IPS-20b (cell line): Measurements from ENCODE around the gene ABHD10.

ENCODE experiments used
- H3K27ac ChIP-seq: one replicate; pipeline ENCODE4 v1.5.1; 2013; ENCODE audit warnings: low read length
- H3K27me3 ChIP-seq: 2 replicates; pipeline ENCODE4 v1.6.1; 2013; ENCODE audit warnings: mild to moderate bottlenecking, low read length, inconsistent platforms; ENCODE audit not compliant: insufficient read depth
- H3K36me3 ChIP-seq: 2 replicates; pipeline ENCODE4 v1.6.1; 2013; ENCODE audit warnings: low read depth, mild to moderate bottlenecking, inconsistent platforms, low read length, moderate library complexity; ENCODE audit not compliant: insufficient read depth
- H3K4me1 ChIP-seq: 2 replicates; pipeline ENCODE4 v1.6.1; 2013; ENCODE audit warnings: mild to moderate bottlenecking, control low read depth, inconsistent platforms, low read length, moderate library complexity; ENCODE audit not compliant: insufficient read depth
- H3K4me3 ChIP-seq: 2 replicates; pipeline ENCODE4 v1.5.1; 2013; ENCODE audit warnings: mild to moderate bottlenecking, low read length, inconsistent platforms
- H3K9ac ChIP-seq: 2 replicates; pipeline ENCODE4 v1.6.1; 2013; ENCODE audit warnings: low read depth, mild to moderate bottlenecking, inconsistent platforms, low read length, moderate library complexity
- H3K9me3 ChIP-seq: 2 replicates; pipeline ENCODE4 v1.6.1; 2013; ENCODE audit warnings: mild to moderate bottlenecking, low read depth, low read length, inconsistent platforms; ENCODE audit not compliant: insufficient read depth

ABHD10 gene

DNA sequence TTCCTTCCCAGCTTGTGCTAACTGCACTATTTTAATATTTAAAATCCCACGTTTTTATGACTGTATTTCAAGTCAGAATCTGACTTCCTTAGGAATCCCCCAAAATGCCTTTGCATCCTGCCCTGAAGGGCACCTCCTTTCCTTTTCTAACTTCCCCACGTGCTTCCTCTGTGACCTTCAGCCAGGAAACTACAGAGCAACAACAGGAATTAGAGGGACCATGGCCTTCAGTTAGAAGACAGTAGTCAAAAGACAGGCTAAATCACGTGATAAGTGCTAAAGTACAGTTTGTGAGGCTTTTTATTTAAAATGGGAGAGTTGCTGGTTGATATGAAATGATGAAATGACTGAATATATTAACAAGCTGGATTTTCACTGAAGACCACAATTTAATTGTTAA is 11.8 kb upstream of the ABHD10 start:
- Histone ChIP-seq H3K9ac (no peak overlapping the region), H3K4me3 (no peak overlapping the region), H3K27me3 (no peaks in the 10 kb centered on the region), H3K4me1 (peaks cover 5% of the 10 kb centered on the region; the same call in 1 of the 2 replicates), H3K9me3 (no peaks in the 10 kb centered on the region), H3K36me3 (peaks cover 22% of the 10 kb centered on the region), H3K27ac (no peak overlapping the region)

- Histone ChIP-seq H3K36me3 (peaks cover 19% of the 10 kb centered on the region), H3K27me3 (no peaks in the 10 kb centered on the region), H3K4me1 (peaks cover 5% of the 10 kb centered on the region; the same call in 1 of the 2 replicates), H3K9me3 (no peaks in the 10 kb centered on the region), H3K4me3 (no peak overlapping the region), H3K27ac (no peak overlapping the region), H3K9ac (no peak overlapping the region)
Measured at GRCh38 chr3:111967651-111968274, 11.1 kb upstream of the ABHD10 start.

DNA sequence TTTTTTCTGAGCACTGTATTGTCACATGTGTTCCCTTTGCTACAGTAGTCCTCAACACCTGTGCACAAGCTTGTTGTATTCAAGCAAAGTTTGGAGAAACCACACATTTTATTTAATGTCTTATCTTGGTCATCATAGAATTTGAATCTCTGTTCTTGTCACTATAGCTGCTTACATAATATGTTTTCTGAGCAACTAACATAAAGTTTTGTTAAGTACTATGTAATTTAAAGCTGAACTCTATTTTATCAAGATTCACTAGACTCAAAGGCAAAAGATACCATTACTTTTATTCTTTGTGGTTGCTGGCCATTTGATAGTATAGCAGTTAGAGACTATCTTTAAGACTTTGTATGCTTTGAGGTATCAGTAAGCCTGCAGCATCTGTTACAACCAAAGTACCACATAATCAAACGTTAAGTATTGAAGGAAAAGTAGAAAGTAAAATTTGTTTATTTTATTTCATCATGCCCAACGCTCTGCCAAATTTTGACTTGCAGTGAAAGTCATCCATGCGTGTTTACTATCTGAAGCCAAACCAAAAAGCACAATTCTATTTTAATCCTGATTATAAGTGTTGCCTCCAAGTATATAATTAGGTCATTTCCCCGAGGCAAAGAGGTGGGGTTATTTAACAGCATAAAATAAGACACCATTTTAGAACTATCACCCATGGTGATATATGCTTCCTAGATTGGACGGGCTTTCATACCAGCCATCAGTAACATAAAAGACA is 10.3 kb upstream of the ABHD10 start:
- no peaks in the 10 kb centered on the region for H3K9me3 ChIP-seq
- H3K4me1 ChIP-seq: peaks cover 5% of the 10 kb centered on the region; the same call in 1 of the 2 replicates
- H3K27me3 ChIP-seq: no peaks in the 10 kb centered on the region
- no peak overlapping the region for H3K27ac ChIP-seq
- H3K9ac ChIP-seq: no peak overlapping the region
- peaks cover 17% of the 10 kb centered on the region for H3K36me3 ChIP-seq
- no peak overlapping the region for H3K4me3 ChIP-seq

DNA sequence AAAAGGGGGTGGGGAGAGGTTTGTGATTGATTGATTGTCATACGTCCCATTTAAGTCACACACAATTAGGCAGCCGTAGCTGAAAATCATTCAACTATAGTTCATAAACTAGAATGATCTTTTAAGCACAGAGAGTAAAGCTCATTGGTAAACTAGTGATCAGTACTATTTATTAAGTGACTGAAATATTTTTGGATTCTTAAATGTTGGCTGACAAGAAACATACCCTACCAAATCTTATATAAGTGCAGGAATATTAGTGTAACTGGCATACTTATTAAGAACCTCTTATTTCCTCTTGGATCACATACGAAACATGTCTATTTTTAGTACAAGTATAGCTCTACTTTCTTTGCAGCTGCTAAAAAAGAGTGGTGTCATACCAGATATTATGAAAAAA is 8.4 kb upstream of the ABHD10 start:
- no peak overlapping the region for H3K27ac ChIP-seq
- H3K36me3 ChIP-seq: peaks cover 11% of the 10 kb centered on the region; the same call in 1 of the 2 replicates
- peaks cover 5% of the 10 kb centered on the region; the same call in 1 of the 2 replicates for H3K4me1 ChIP-seq
- H3K9ac ChIP-seq: no peak overlapping the region
- no peak overlapping the region for H3K4me3 ChIP-seq
- H3K9me3 ChIP-seq: no peaks in the 10 kb centered on the region
- no peaks in the 10 kb centered on the region for H3K27me3 ChIP-seq

GRCh38 chr3:111971533-111972130 is 7.2 kb upstream of the ABHD10 start:
- Histone ChIP-seq H3K36me3 (peaks cover 11% of the 10 kb centered on the region; the same call in 1 of the 2 replicates), H3K9me3 (no peaks in the 10 kb centered on the region), H3K27ac (no peak overlapping the region), H3K27me3 (no peaks in the 10 kb centered on the region), H3K4me3 (no peak overlapping the region), H3K4me1 (peaks cover 5% of the 10 kb centered on the region; the same call in 1 of the 2 replicates), H3K9ac (no peak overlapping the region)

DNA sequence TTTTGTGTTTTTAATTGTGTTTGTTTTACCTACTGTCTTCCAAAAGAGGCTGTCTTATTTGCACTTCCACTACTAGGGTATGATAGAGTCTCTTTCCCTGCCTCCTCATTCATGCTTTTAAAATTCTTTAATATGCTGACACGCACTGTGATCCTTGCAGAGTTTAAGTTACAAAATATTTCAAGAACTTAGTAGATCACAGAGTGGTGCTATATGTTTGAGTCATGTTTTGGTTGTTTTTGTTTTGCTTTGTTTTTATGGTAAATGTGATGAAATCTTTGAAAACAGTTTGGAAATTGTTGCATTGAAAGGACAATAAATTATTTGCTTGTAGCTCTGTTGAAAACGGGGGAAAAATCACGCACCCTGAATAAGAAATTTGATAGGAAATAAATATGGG is 5.9 kb upstream of the ABHD10 start:
- Histone ChIP-seq H3K36me3 (peaks cover 11% of the 10 kb centered on the region; the same call in 1 of the 2 replicates), H3K27me3 (no peaks in the 10 kb centered on the region), H3K27ac (no peak overlapping the region), H3K9me3 (no peaks in the 10 kb centered on the region), H3K4me1 (no peaks in the 10 kb centered on the region), H3K4me3 (no peak overlapping the region), H3K9ac (no peak overlapping the region)

DNA sequence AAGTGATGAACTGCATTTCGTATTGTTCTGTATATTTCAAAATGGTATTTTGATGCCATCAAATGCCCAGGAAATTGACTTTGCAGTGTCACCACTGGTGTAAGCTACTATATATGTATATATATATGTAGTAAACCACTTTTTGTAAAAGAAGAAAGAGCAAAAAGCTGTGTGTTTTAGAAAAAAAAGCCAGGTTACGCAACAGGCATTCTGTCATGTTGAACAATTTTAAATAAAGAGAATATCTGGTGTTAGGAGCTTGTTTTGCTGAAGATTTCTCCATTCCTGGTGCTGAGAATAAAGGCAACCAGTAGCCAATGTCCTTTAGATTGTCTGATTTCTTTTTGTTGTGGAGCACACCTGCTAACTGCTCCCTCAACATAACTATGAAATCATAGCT is 3.7 kb upstream of the ABHD10 start:
- no peaks in the 10 kb centered on the region for H3K9me3 ChIP-seq
- H3K9ac ChIP-seq: no peak overlapping the region
- H3K27me3 ChIP-seq: no peaks in the 10 kb centered on the region
- no peaks in the 10 kb centered on the region; the same call in 1 of the 2 replicates for H3K36me3 ChIP-seq
- H3K27ac ChIP-seq: no peak overlapping the region
- H3K4me3 ChIP-seq: no peak overlapping the region
- peaks cover 4% of the 10 kb centered on the region; the same call in 1 of the 2 replicates for H3K4me1 ChIP-seq

- H3K4me1 ChIP-seq: peaks cover 4% of the 10 kb centered on the region; the same call in 1 of the 2 replicates
- H3K27ac ChIP-seq: no peak overlapping the region
- no peaks in the 10 kb centered on the region; the same call in 1 of the 2 replicates for H3K36me3 ChIP-seq
- H3K27me3 ChIP-seq: no peaks in the 10 kb centered on the region
- H3K9me3 ChIP-seq: no peaks in the 10 kb centered on the region
- no peak overlapping the region for H3K9ac ChIP-seq
- H3K4me3 ChIP-seq: no peak overlapping the region
Measured at GRCh38 chr3:111976254-111976653, 2.6 kb upstream of the ABHD10 start.

DNA sequence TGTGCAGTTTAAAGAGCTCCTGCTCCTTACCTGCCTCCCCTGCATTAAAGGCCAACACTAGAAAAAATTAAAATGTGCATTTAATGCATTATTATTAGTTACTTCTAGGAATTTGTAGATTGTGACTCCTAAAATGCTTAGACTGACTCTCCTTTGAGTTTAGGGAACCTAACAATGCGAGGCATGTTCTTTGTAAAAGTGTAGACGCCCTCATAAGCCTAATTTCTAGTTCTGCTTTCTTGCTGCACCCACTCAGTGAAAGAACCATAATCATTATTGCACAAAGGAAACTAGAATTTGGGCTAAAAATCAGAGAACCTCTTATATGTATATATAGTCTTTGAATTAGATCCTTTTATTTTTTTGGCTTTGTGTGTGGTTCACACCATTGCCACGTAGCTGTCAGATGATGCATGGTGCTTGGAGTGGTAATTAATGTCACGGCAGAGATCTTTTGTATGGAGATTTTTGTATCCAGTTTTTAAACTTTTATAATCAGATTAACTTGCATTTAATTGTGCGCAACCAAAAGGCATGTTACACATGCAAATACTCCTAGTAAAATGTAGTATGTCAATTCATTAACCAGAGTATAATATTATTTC is 710 bp downstream of the ABHD10 start:
- H3K36me3 ChIP-seq: peaks cover 4% of the 10 kb centered on the region; the same call in 1 of the 2 replicates
- peak overlapping the region; percentile 86 for H3K4me3 ChIP-seq
- H3K4me1 ChIP-seq: peaks cover 4% of the 10 kb centered on the region; the same call in 1 of the 2 replicates
- H3K9me3 ChIP-seq: no peaks in the 10 kb centered on the region
- H3K9ac ChIP-seq: peak overlapping the region; percentile 80
- H3K27me3 ChIP-seq: no peaks in the 10 kb centered on the region
- peak overlapping the region; percentile 6 for H3K27ac ChIP-seq

GRCh38 chr3:111980716-111981456 is 2.1 kb downstream of the ABHD10 start:
- no peak overlapping the region for H3K9ac ChIP-seq
- no peak overlapping the region for H3K27ac ChIP-seq
- H3K4me3 ChIP-seq: peak overlapping the region; percentile 86; the same call in 1 of the 2 replicates

DNA sequence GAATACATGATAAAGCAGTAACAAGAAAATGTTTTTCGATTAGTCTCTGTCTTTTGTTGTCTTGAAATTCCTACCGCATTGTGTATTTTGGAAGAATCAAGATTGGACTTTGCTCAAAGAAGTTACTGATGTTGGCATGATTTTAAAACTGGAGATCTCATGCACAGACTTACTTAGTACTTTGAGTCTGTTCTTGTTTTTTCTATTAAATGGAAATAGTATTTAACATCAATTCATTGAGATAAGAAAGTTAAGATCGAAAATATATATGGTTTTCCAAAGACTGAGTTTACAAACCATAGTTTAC is 2.6 kb downstream of the ABHD10 start:
- no peaks in the 10 kb centered on the region for H3K9me3 ChIP-seq
- peaks cover 4% of the 10 kb centered on the region; the same call in 1 of the 2 replicates for H3K4me1 ChIP-seq
- no peak overlapping the region; the same call in 1 of the 2 replicates for H3K4me3 ChIP-seq
- H3K36me3 ChIP-seq: peaks cover 4% of the 10 kb centered on the region; the same call in 1 of the 2 replicates
- no peak overlapping the region for H3K9ac ChIP-seq
- H3K27me3 ChIP-seq: no peaks in the 10 kb centered on the region
- no peak overlapping the region for H3K27ac ChIP-seq

More at GRCh38 chr3:111980716-111981456, 2.1 kb downstream of the ABHD10 start:
- Histone ChIP-seq H3K36me3 (peaks cover 4% of the 10 kb centered on the region; the same call in 1 of the 2 replicates), H3K4me1 (peaks cover 4% of the 10 kb centered on the region; the same call in 1 of the 2 replicates), H3K9me3 (no peaks in the 10 kb centered on the region), H3K27me3 (no peaks in the 10 kb centered on the region)
